GM12891 (cell line): ENCODE data around the gene ZCCHC24.

Experiments
- PAX5 ChIP-seq: IDR thresholded peaks from 2 replicates; pipeline ENCODE4 v1.6.1; 2011; ENCODE audit warnings: low read length, moderate library complexity, mild to moderate bottlenecking; ENCODE audit not compliant: insufficient read depth, severe bottlenecking
- POLR2A ChIP-seq: IDR thresholded peaks from 2 replicates; pipeline ENCODE4 v1.6.1; 2011; ENCODE audit warnings: low read depth, low read length, control low read depth
- POLR2AphosphoS5 ChIP-seq: IDR thresholded peaks from 2 replicates; pipeline ENCODE4 v1.6.1; 2011; ENCODE audit warnings: low read depth, low read length, control low read depth
- POU2F2 ChIP-seq: IDR thresholded peaks from 2 replicates; pipeline ENCODE4 v1.6.1; 2011; ENCODE audit warnings: low read depth, mild to moderate bottlenecking, control low read depth, low read length, moderate library complexity

- TF ChIP-seq POLR2AphosphoS5, result no peak
- TF ChIP-seq POLR2A, result no peak
- no peak for TF ChIP-seq PAX5
- no peak for TF ChIP-seq POU2F2
Measured at GRCh38 chr10:79471776-79472175, 26.4 kb upstream of the ZCCHC24 start.
